GM12878 (cell line): ENCODE data around the gene MFSD11. TPM values are rescaled to one million over a fixed set of nuclear protein-coding genes. Genes with fewer than 3 reads are reported as not detected.

Source experiments
- ATAC-seq: fragments of 200-7000 bp; cut with Tn5 transposase; 3 replicates; pipeline ENCODE4 v1.9.1; 2020; ENCODE audit warnings: mild to moderate bottlenecking, moderate library complexity
- BruUV-seq: library from RNA; stranded (reverse); fragments of 400-500 nt; replicated peaks from 2 replicates; lab custom pipeline; 2021; lab: Mats Ljungman, UMichigan
- CTCF ChIA-PET: fragments of 300-600 bp; sonication (Branson Sonifier 250); formaldehyde crosslinking; extraction: SDS; loops from one replicate; lab custom pipeline; 2021; ENCODE audit warnings: inconsistent platforms; lab: Yijun Ruan, JAX
- POLR2A ChIA-PET: fragments of 350-600 bp; formaldehyde crosslinking; extraction: SDS; loops from one replicate; lab custom pipeline; 2021; ENCODE audit warnings: inconsistent platforms; lab: Charles Lee
- RAD21 ChIA-PET: fragments of 300-600 bp; sonication (Branson Sonifier 250); formaldehyde crosslinking; loops from one replicate; lab custom pipeline; 2023; ENCODE audit warnings: antibody characterized with exemption; ENCODE audit not compliant: unreplicated experiment; lab: Charles Lee
- SMC1A ChIA-PET: fragments of 300-600 bp; sonication (Branson Sonifier 250); formaldehyde crosslinking; loops from one replicate; lab custom pipeline; 2023; ENCODE audit not compliant: unreplicated experiment, uncharacterized antibody; lab: Charles Lee
- DNase-seq: peaks from one replicate; pipeline ENCODE4 v3.0.0-alpha.2; 2011; ENCODE audit warnings: low read depth, low spot score
- FAIRE-seq: peaks from 3 replicates; lab custom pipeline; 2011; peaks lifted over from hg19 to GRCh38; lab: Jason Lieb, UNC
- H2AFZ ChIP-seq: 2 replicates; pipeline ENCODE4 v1.6.0; 2011; ENCODE audit warnings: low read depth, low read length, control low read depth; ENCODE audit not compliant: control insufficient read depth
- H3K27ac ChIP-seq: 2 replicates; pipeline ENCODE4 v1.5.1; 2011; ENCODE audit warnings: control low read depth; ENCODE audit not compliant: control insufficient read depth, insufficient read depth
- H3K27me3 ChIP-seq, 2 experiments: replicated peaks in 1 of 2; 2 replicates each; pipeline versions ENCODE4 v1.6.0 to v1.6.1; 2011; ENCODE audit warnings: low read length in 1 of 2; ENCODE audit not compliant: control insufficient read depth in 2 of 2, insufficient read depth in 2 of 2
- H3K36me3 ChIP-seq, 2 experiments: 2 replicates each; pipeline ENCODE4 v1.5.1; 2011; ENCODE audit warnings: low read length in 1 of 2; ENCODE audit not compliant: control insufficient read depth in 2 of 2, insufficient read depth in 2 of 2
- H3K4me1 ChIP-seq: 2 replicates; pipeline ENCODE4 v1.6.1; 2011; ENCODE audit warnings: mild to moderate bottlenecking, low read length, moderate library complexity, mixed read lengths; ENCODE audit not compliant: control insufficient read depth, insufficient read depth
- H3K4me2 ChIP-seq: 2 replicates; pipeline ENCODE4 v1.6.0; 2011; ENCODE audit warnings: control low read depth; ENCODE audit not compliant: control insufficient read depth, insufficient read depth
- H3K4me3 ChIP-seq: fragments of 200-600 bp; sonication (generic); 2 replicates; pipeline ENCODE4 v1.5.1; 2016
- H3K79me2 ChIP-seq: 2 replicates; pipeline ENCODE4 v1.6.0; 2011; ENCODE audit warnings: low read length; ENCODE audit not compliant: control insufficient read depth, insufficient read depth
- H3K9ac ChIP-seq: 2 replicates; pipeline ENCODE4 v1.8.0; 2011; ENCODE audit warnings: low read length, control low read depth, mixed read lengths; ENCODE audit not compliant: control insufficient read depth, insufficient read depth
- H3K9me3 ChIP-seq: replicated peaks from 3 replicates; pipeline ENCODE4 v1.5.1; 2011; ENCODE audit warnings: mild to moderate bottlenecking, low read length; ENCODE audit not compliant: control insufficient read depth, insufficient read depth
- H4K20me1 ChIP-seq: 2 replicates; pipeline ENCODE4 v1.6.0; 2011; ENCODE audit not compliant: control insufficient read depth, insufficient read depth
- BACH1 ChIP-seq: fragments of 450-650 bp; IDR thresholded peaks from 2 replicates; pipeline ENCODE4 v1.6.1; 2017; ENCODE audit warnings: mild to moderate bottlenecking, borderline replicate concordance
- E2F8 ChIP-seq: fragments of 450-650 bp; IDR thresholded peaks from 2 replicates; pipeline ENCODE4 v1.6.1; 2018; ENCODE audit warnings: mild to moderate bottlenecking, low read depth, moderate library complexity; ENCODE audit not compliant: partially characterized antibody
- FOXM1 ChIP-seq: IDR thresholded peaks from 2 replicates; pipeline ENCODE4 v1.6.1; 2012; ENCODE audit warnings: low read depth, mild to moderate bottlenecking, inconsistent platforms, low read length, moderate library complexity
- GATAD2B ChIP-seq: fragments of 450-650 bp; conservative IDR thresholded peaks from 2 replicates; pipeline ENCODE4 v1.6.1; 2017; ENCODE audit warnings: low read depth, mild to moderate bottlenecking, moderate library complexity
- HSF1 ChIP-seq: fragments of 150-350 bp; IDR thresholded peaks from 2 replicates; pipeline ENCODE4 v1.6.1; 2014; ENCODE audit warnings: mild to moderate bottlenecking, low read depth, low read length
- IKZF1 ChIP-seq: fragments of 450-650 bp; conservative IDR thresholded peaks from 2 replicates; pipeline ENCODE4 v1.6.1; 2017; ENCODE audit warnings: antibody characterized with exemption, mild to moderate bottlenecking
- IKZF2 ChIP-seq, 2 experiments: fragments of 450-650 bp; IDR thresholded peaks; 2 replicates each; pipeline ENCODE4 v1.6.1; 2017; ENCODE audit warnings: mild to moderate bottlenecking in 2 of 2, moderate library complexity in 2 of 2
- MEF2A ChIP-seq: IDR thresholded peaks from 2 replicates; pipeline ENCODE4 v1.6.1; 2011; ENCODE audit warnings: low read depth, mild to moderate bottlenecking, low read length, moderate library complexity; ENCODE audit not compliant: insufficient read depth
- NR2F1 ChIP-seq: fragments of 450-650 bp; conservative IDR thresholded peaks from 2 replicates; pipeline ENCODE4 v1.6.1; 2017; ENCODE audit warnings: mild to moderate bottlenecking
- RBBP5 ChIP-seq: fragments of 200-600 bp; sonication (generic); conservative IDR thresholded peaks from 2 replicates; pipeline ENCODE4 v1.6.1; 2016
- RUNX3 ChIP-seq: IDR thresholded peaks from 2 replicates; pipeline ENCODE4 v1.6.1; 2012; ENCODE audit warnings: low read length, inconsistent platforms
- TBL1XR1 ChIP-seq: IDR thresholded peaks from 2 replicates; pipeline ENCODE4 v1.6.1; 2012; ENCODE audit warnings: low read depth, low read length, improper control_type of control experiment
- TCF12 ChIP-seq: IDR thresholded peaks from 2 replicates; pipeline ENCODE4 v1.6.1; 2011; ENCODE audit warnings: low read depth, mild to moderate bottlenecking, low read length
- ZNF592 ChIP-seq: fragments of 450-650 bp; IDR thresholded peaks from 2 replicates; pipeline ENCODE4 v1.6.1; 2017; ENCODE audit warnings: mild to moderate bottlenecking, moderate library complexity
- WGBS: methylation state at CpG from one replicate; pipeline ENCODE4 v1.1.6; 2016; ENCODE audit warnings: low lambda C conversion rate; ENCODE audit not compliant: insufficient replicate concordance, insufficient coverage; ENCODE audit errors: missing lambda C conversion rate; 5-methylcytosine and 5-hydroxymethylcytosine counted together
- in situ Hi-C: fragments of 300-500 bp; cut with MboI; formaldehyde crosslinking; loops from 9 replicates; pipeline ENCODE4 v1.14.3; 2018; ENCODE audit warnings: mixed read lengths
- intact Hi-C: fragments of 100-400 bp; cut with micrococcal nuclease; formaldehyde crosslinking; loops from one replicate; pipeline ENCODE4 v1.14.2; 2022; ENCODE audit not compliant: unreplicated experiment
- polyA plus RNA-seq, 11 experiments: library from polyadenylated mRNA; depleted of rRNA in 4 of 11; unstranded in 6 of 11; stranded (reverse) in 5 of 11; fragments of >200 nt; fragmentation: Nextera tagmentation in 4 of 11; fragmentation: Illumina TruSeq in 1 of 11; extraction: Ambion mirVana in 4 of 11; extraction: Trizol in 1 of 11; gene quantifications; 1 replicate in 1 of 11; 2 replicates in 10 of 11; pipeline versions ENCODE4 v1.2.1 to v1.2.3, GENCODE V29; 2011 to 2016; ENCODE audit warnings: inconsistent platforms in 2 of 11, missing spikeins in 2 of 11, low read depth in 1 of 11
- total RNA-seq, 4 experiments: library from RNA; depleted of rRNA in 3 of 4; stranded (reverse); fragments of >200 nt in 3 of 4; fragmentation: Illumina TruSeq in 1 of 4; extraction: Trizol in 1 of 4; gene quantifications; 2 replicates each; pipeline versions ENCODE4 v1.2.1 to v1.2.3, GENCODE V29; 2013 to 2021

The MFSD11 gene
- total and polyA plus RNA-seq, 10 of the 15 experiments (the other 5 are each of a cell fraction or from before 2014, with no cell fraction given): 11.0 to 19.4 (median 15.5) TPM

GRCh38 chr17:76783146-76783545 lies 45.2 kb downstream of the MFSD11 start:
- CTCF ChIA-PET: interaction anchor here (1.1 kb wide), 1 partner anchor 9 kb away, joined by 3 read pairs; no protein-coding TSS in a partner anchor
- SMC1A ChIA-PET: interaction anchor here (0.5 kb wide), 1 partner anchor 111 kb away, joined by 3 read pairs; no protein-coding TSS in a partner anchor
- Histone ChIP-seq H3K4me1 (peaks cover 10% of the 10 kb centered on the region), H4K20me1 (no peaks in the 10 kb centered on the region), H2AFZ (no peak overlapping the region; the same call in 1 of the 2 replicates), H3K27me3 (no peaks in the 10 kb centered on the region), H3K9ac (no peak overlapping the region), H3K4me2 (peak overlapping the region; percentile 38; the same call in 1 of the 2 replicates), H3K27ac (peak overlapping the region; percentile 67), H3K36me3 (peaks cover under 1 to 6% of the 10 kb centered on the region in 2 experiments; a peak in 3 of 4 replicates), H3K9me3 (no peaks in the 10 kb centered on the region), H3K4me3 (no peak overlapping the region), H3K79me2 (no peaks in the 10 kb centered on the region)
- POLR2A ChIA-PET: interaction anchor here (1.0 kb wide), 1 partner anchor 55 kb away, joined by 3 read pairs; no protein-coding TSS in a partner anchor
- in situ Hi-C loops (no loop called here), intact Hi-C loops (no loop called here)
- no TSS peak for BruUV-seq
- WGBS: 60% methylated on average over 5 of the region's 5 CpGs
- FAIRE-seq (no peak), ATAC-seq (peak; percentile 62), DNase-seq (peak; percentile 31)
- RAD21 ChIA-PET: interaction anchor here (0.9 to 1.6 kb wide), 2 partner anchors 9 to 55 kb away, joined by 3 to 4 read pairs; no protein-coding TSS in a partner anchor
- no peak for TF ChIP-seq RBBP5
- TF ChIP-seq ZNF592: no peak
- TF ChIP-seq HSF1: no peak
- no peak for TF ChIP-seq E2F8
- TF ChIP-seq IKZF2 (IDR thresholded peaks at IDR 0.05): peak; percentile 45 to 57; a peak in 3 of 4 replicates
- TF ChIP-seq MEF2A: peak; percentile 81
- TF ChIP-seq BACH1: no peak
- TF ChIP-seq IKZF1: 0 out of 2 replicates have a peak, but pooled peaks have one; percentile 24
- TF ChIP-seq TBL1XR1: no peak
- 0 out of 2 replicates have a peak, but pooled peaks have one; percentile 10 for TF ChIP-seq TCF12
- TF ChIP-seq GATAD2B: no peak
- TF ChIP-seq RUNX3: peak; percentile 59
- peak; percentile 50; the same call in 1 of the 2 replicates for TF ChIP-seq FOXM1
- 0 out of 2 replicates have a peak, but pooled peaks have one; percentile 8 for TF ChIP-seq NR2F1
